Heart left ventricle (tissue), 16 donors: ENCODE data around the gene GRIN2C. TPM values are rescaled to one million over a fixed set of nuclear protein-coding genes. Genes with fewer than 3 reads are reported as not detected.
A peak's percentile ranks its signal among the peaks of the same experiment; 100 is the strongest.

Experiments
- ATAC-seq, 4 donors: fragments of 200-7000 bp; cut with Tn5 transposase; one replicate each; pipeline ENCODE4 v1.9.1; 2020 to 2022; ENCODE audit warnings: moderate library complexity in 4 of 4, mild to moderate bottlenecking in 3 of 4, moderate number of reproducible peaks in 1 of 4
- DNase-seq, 5 donors: peaks; one replicate each; pipeline ENCODE4 v3.0.0-alpha.2; 2020
- H3K27ac ChIP-seq, 12 donors: fragments of 200-600 bp; sonication (generic) in 4 of 12; one replicate each; pipeline versions ENCODE4 v1.5.0 to v1.8.0; 2016 to 2022; ENCODE audit warnings: mild to moderate bottlenecking in 2 of 12
- H3K27me3 ChIP-seq, 9 donors: fragments of 200-600 bp; sonication (generic) in 2 of 9; one replicate each; pipeline versions ENCODE4 v1.5.1 to v1.8.0; 2016 to 2022; ENCODE audit warnings: mild to moderate bottlenecking in 3 of 9
- H3K36me3 ChIP-seq, 9 donors: fragments of 200-600 bp; sonication (generic) in 2 of 9; one replicate each; pipeline versions ENCODE4 v1.5.0 to v1.8.0; 2018 to 2022; ENCODE audit warnings: mild to moderate bottlenecking in 2 of 9
- H3K4me1 ChIP-seq, 12 donors: fragments of 200-600 bp; sonication (generic) in 4 of 12; one replicate each; pipeline versions ENCODE4 v1.5.0 to v1.8.0; 2016 to 2022; ENCODE audit warnings: mild to moderate bottlenecking in 3 of 12
- H3K4me3 ChIP-seq, 12 donors: fragments of 200-600 bp; sonication (generic) in 4 of 12; one replicate each; pipeline versions ENCODE4 v1.5.0 to v1.8.0; 2017 to 2022; ENCODE audit warnings: mild to moderate bottlenecking in 9 of 12, moderate library complexity in 4 of 12
- H3K9me3 ChIP-seq, 12 donors: fragments of 200-600 bp; sonication (generic) in 4 of 12; one replicate each; pipeline versions ENCODE4 v1.5.0 to v1.8.0; 2016 to 2022; ENCODE audit warnings: mild to moderate bottlenecking in 1 of 12
- POLR2A ChIP-seq, 2 donors: fragments of 450-650 bp; IDR thresholded peaks; one replicate each; pipeline ENCODE4 v1.6.1; 2017; ENCODE audit warnings: antibody characterized with exemption in 2 of 2, mild to moderate bottlenecking in 2 of 2, moderate library complexity in 2 of 2
- WGBS, 4 donors: extraction: QIAGEN DNeasy Blood & Tissue Kit in 2 of 4; methylation state at CpG; one replicate each; pipeline versions ENCODE4 v1.1.5 to v1.1.7; 2013 to 2018; 5-methylcytosine and 5-hydroxymethylcytosine counted together
- intact Hi-C, 10 donors: fragments of 100-400 bp; cut with DNase I; formaldehyde crosslinking; loops; one replicate each; pipeline versions ENCODE4 v1.11.1 to v1.14.2; 2022
- polyA plus RNA-seq, 2 donors: library from polyadenylated mRNA; stranded (reverse); fragments of 200-250 nt; gene quantifications; one replicate each; pipeline ENCODE4 v1.2.3, GENCODE V29; 2013
- total RNA-seq, 9 donors: library from RNA; depleted of rRNA in 2 of 9; stranded (reverse); fragments of >200 nt in 2 of 9; fragmentation: NEBNext Ultra II Directional in 3 of 9; extraction: Animal tissue kit (Norgen Biotek cat#: 25700) in 3 of 9; gene quantifications; one replicate each; pipeline versions ENCODE4 v1.1.0 to v1.2.4, GENCODE V29; 2016 to 2023
- TF ChIP-seq, protein P1 (sequence below), 12 donors: fragments of 200-600 bp; sonication (generic) in 4 of 12; IDR thresholded peaks; one replicate each; pipeline versions ENCODE4 v1.5.0 to v1.8.0; 2018 to 2022; ENCODE audit warnings: antibody characterized with exemption in 12 of 12, mild to moderate bottlenecking in 5 of 12
- donor health status: ischemic (EF 13 %, LVEDD 7.1; RV severe dilation, severe dysfunction).
- donor health status: healthy with polysubstance abuse.
- donor health status: DM: no; HTN: yes; CAD: no.
- donor health status: DM: no; HTN: no; CAD: no.
- donor health status: ischemic (EF 25% LVEDD 6.9; RV normal size, moderate dysfunction).
- donor health status: ischemic (EF 25% LVEDD 5.7; RV mildly dilated, moderate dysfunction).
- donor health status: healthy.
- donor health status: DM: yes; HTN: yes; CAD: no.
- donor health status: ischemic (EF 35%, LVEDD 5.7; RV mildly dilated, moderate dysfunction).
- donor health status: nonischemic (EF 11% LVEDD 7.7; RV severe dilation, severe dysfunction).
- donor health status: DM: yes; HTN: yes; CAD: no.
- donor health status: PGD.
- donor health status: ischemic (EF 29% LVEDD 5.4; RV normal size, mild dysfunction).
- donor health status: nonischemic (EF 23%, LVEDD 6.1; RV moderate dilation, normal function).

The GRIN2C gene
- total and polyA plus RNA-seq, 11 donors: 0.09 to 3.1 (median 0.40) TPM

DNA sequence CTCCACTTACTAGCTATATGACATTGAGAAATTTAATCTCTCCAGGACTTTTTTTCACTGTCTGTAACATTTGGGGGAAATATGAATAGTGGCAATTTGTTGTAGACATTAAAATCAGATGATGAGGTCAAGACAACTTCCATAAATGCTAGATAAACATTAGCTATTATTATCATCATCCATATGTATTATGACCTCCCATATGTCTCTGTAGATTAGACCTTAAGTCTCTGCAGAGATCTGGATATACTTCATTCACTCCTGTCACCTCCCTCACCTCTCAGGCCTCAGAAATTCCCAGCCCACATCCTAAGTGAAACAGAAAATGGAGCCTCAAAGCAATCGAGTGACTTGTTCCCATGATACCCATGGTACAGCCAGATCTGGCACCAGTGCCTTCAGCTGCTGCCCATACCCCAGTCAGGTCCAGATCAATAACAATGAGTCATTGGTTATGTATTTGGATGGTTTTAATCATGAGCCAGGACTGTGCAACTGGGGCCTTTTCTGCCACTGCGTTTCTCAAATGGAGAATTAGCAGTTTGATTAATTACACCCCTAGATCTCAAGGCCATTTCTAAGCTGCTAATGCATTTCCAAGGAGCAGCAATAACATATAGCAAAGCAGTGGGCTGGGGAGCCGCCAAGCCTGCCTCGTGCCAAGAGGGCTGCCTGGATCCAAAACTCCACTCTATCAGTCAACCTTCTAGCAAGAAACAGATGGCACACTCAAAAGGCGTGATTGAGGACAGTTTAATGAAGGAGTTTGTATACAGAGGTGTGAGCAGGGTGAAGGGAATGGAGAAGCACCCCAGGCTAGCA, 15.7 kb upstream of the GRIN2C start:
- DNase-seq (no peak), ATAC-seq (no peak)
- intact Hi-C loops: no loop called here
- WGBS, 4 donors: 72 to 86% (median 75%) methylated on average over 5 of the region's 5 CpGs
- Histone ChIP-seq H3K4me3 (no peak overlapping the region), H3K4me1 (peaks cover 3 to 42% (median 19%) of the 10 kb centered on the region in 12 donors), H3K36me3 (no peaks in the 10 kb centered on the region), H3K9me3 (no peaks in the 10 kb centered on the region), H3K27me3 (no peaks in the 10 kb centered on the region), H3K27ac (no peak overlapping the region)
- TF ChIP-seq, protein P1, sequence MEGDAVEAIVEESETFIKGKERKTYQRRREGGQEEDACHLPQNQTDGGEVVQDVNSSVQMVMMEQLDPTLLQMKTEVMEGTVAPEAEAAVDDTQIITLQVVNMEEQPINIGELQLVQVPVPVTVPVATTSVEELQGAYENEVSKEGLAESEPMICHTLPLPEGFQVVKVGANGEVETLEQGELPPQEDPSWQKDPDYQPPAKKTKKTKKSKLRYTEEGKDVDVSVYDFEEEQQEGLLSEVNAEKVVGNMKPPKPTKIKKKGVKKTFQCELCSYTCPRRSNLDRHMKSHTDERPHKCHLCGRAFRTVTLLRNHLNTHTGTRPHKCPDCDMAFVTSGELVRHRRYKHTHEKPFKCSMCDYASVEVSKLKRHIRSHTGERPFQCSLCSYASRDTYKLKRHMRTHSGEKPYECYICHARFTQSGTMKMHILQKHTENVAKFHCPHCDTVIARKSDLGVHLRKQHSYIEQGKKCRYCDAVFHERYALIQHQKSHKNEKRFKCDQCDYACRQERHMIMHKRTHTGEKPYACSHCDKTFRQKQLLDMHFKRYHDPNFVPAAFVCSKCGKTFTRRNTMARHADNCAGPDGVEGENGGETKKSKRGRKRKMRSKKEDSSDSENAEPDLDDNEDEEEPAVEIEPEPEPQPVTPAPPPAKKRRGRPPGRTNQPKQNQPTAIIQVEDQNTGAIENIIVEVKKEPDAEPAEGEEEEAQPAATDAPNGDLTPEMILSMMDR (IDR thresholded peaks at IDR 0.05): no peak
- TF ChIP-seq POLR2A (IDR thresholded peaks at IDR 0.05): no peak

- H3K4me1 ChIP-seq: peaks cover 3 to 42% (median 19%) of the 10 kb centered on the region in 12 donors
- DNase-seq (no peak), ATAC-seq (no peak)
- no peaks in the 10 kb centered on the region for H3K9me3 ChIP-seq
- intact Hi-C loops: no loop called here
- H3K4me3 ChIP-seq: no peak overlapping the region
- no peaks in the 10 kb centered on the region for H3K36me3 ChIP-seq
- TF ChIP-seq, protein P1 (IDR thresholded peaks at IDR 0.05): no peak
- TF ChIP-seq POLR2A (IDR thresholded peaks at IDR 0.05): no peak
- WGBS, 4 donors: 96 to 97% (median 97%) methylated on average over 5 of the region's 5 CpGs
- no peaks in the 10 kb centered on the region for H3K27me3 ChIP-seq
- no peak overlapping the region for H3K27ac ChIP-seq
Measured at GRCh38 chr17:74874615-74875037, 14.9 kb upstream of the GRIN2C start.

DNA sequence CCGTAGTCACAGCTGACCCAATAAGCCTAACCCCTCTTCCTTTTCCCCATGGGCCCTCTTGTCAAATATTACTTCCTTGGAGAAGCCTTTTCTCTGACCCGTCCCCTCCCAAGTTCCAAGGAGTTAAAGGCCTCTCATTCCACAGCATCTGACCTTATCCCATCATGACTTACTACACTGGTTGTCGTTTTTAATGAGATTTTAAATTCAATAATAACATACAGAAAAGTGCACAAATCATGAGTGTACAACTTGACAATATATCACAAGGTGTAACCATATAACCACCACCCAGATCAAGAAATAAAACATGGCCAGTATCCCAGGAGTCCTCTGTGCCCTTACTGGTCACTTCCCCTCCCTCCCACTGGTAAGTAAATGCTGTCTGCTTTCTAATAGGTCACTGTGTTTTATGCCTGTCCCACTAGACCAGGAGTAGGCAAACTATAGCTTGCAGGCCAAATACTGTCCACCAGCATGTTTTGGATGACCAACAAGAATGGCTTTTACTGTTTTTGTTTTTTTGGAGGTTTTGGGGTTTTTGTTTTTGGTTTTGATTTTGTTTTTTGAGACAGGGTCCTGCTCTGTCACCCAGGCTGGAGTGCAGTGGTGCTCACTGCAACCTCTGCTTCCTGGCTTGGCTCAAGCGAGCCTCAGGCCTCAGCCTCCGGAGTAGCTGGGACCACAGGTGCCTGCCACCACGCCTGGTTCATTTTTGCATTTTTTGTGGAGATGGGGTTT, 14.4 kb upstream of the GRIN2C start:
- intact Hi-C loops: no loop called here
- peak overlapping the region; percentile 59 to 92 (median 88) for H3K27ac ChIP-seq
- DNase-seq: no peak
- 57 to 62% (median 59%) methylated on average over 6 of the region's 6 CpGs for WGBS, 4 donors
- no peak for ATAC-seq
- no peaks in the 10 kb centered on the region for H3K9me3 ChIP-seq
- H3K4me3 ChIP-seq: peak overlapping the region; percentile 45 to 78 (median 68)
- H3K36me3 ChIP-seq: no peaks in the 10 kb centered on the region
- H3K27me3 ChIP-seq: no peaks in the 10 kb centered on the region
- H3K4me1 ChIP-seq: peaks cover 3 to 42% (median 19%) of the 10 kb centered on the region in 12 donors
- no peak for TF ChIP-seq POLR2A (IDR thresholded peaks at IDR 0.05)
- TF ChIP-seq, protein P1 (IDR thresholded peaks at IDR 0.05): no peak
